GM19351 (cell line): ENCODE data around the gene GJA3.

Experiments used
- ATAC-seq: cut with Tn5 transposase; IDR thresholded peaks from one replicate; pipeline ENCODE4 v1.9.1; 2021; ENCODE audit warnings: mild to moderate bottlenecking, moderate library complexity; ENCODE audit not compliant: unreplicated experiment

The GJA3 gene

DNA sequence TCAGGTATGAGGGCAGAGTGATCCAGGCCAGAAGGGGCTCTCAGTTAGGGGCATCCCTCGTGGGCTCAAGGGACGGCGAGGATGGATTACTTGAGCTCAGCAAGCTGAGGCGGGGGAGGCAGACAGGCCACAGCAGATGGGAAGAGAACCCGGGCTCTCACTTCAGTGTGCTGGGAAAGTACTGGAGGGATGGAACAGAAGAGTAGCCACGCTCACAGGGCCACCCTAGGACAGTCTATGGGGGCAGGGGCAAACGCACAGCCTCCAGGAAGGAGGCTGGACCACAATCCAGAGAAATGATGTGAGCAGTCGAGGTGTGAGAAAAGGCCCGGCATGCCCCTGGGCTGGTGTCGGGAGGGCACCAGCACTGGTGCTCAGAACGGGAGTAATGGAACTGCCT lies 9.2 kb downstream of the GJA3 start:
- no peak for ATAC-seq

DNA sequence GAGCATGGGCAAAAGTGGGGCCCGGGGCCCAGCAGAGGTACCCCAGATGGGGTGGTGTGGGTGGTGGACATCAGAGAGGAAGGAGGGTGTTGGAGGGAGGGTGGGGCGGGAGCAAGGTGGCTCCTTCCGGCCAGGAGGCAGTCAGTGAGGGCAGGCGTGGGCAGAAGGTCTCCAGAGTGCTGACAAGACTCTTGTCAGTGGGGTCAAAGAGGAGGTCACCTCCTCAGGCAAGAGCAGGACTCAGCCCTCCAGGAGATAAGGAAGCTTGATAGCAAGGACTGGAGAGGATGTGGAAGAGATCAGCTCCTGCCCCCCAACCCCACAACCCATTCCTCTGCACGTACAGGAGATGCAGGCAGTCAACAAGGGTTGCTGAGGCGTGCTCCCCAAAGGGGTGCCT lies 9.8 kb downstream of the GJA3 start:
- no peak for ATAC-seq

DNA sequence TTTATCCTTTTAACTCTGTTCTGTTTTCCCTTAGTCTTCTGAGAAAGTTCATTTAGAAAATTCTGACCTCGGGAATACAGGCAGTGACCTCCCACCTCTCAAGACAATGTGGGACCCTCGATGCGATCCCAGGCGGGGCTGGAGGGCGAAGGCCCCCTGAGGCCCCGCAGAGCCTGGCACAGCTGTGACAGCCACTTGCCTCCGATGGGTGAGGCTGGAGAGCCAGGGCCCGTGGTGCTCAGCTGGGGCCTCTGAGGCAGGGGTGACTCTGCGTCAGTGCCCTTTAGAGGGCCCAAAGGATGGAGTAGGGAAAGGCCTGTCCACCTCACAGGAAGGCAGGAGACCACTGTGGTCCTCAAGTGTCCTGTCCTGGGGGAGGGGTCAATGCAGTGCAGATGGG lies 10.3 kb downstream of the GJA3 start:
- ATAC-seq: no peak

DNA sequence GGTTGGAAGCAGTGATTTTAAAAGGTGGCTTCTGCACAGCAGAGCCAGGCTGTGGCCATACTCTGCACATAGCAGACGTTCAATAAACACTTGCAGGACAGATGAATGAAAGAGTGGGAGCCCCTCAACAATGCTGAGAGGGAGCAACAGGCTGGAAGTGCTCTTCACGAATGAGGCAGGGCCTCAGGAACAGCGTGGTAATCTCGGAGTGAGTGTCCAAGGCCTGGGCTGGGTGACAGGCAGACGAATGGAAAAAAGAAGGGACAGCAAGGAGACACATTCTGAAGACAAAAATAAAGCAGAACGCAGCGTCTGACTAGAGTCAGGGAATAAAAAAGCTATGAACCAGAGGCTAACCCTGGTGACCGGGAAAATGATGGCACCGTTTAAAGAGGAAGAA lies 11.1 kb downstream of the GJA3 start:
- ATAC-seq: no peak

DNA sequence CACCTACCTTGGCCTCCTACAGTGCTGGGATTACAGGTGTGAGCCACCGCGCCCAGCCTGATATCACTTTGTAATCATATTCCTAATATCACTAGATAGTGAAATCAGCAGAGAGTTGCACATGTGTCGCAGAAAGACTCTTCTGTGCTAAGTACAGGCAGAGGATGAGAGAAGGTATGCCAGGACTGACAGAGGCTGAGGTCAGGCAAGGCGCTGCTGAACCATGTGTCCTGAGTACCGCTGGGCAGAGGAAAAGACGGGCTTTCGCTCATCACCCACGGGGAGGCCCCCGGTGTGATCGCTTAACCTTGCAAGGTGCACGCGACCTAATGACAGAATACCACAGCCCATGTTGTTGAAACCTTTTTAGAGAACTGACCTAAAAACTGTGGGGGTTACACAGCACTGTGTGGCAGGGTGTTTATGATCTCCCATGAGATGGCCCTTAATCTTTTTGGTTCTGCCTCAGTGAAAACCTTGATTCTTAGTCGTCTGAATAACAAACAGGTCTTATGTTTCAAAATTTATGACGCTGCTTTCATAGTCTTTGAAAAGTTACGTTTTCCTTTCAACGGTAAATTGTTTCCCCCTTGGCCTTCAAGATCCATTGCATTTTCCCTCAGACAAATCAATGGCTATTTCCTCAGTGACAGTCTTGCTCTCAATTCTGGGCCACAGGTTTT lies 12.2 kb downstream of the GJA3 start:
- no peak for ATAC-seq

DNA sequence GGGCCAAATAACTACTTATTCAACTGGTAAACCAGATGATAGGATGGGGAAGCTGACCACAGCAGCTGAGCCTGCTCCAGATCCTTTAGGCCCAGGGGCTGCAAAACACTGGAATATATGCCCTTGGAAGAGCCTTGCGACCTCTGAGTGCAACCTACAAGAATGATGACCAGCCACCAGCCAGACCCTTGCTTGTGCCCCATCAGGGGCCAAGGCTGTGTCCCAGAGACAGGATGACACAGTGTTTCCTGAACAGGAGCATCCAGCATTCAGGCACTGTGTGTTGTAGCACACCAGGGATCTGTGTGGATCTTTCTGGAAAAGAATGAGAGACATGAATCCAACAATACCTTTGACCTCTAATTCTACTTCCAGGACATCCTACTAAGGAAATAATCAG lies 14.5 kb downstream of the GJA3 start:
- no peak for ATAC-seq

DNA sequence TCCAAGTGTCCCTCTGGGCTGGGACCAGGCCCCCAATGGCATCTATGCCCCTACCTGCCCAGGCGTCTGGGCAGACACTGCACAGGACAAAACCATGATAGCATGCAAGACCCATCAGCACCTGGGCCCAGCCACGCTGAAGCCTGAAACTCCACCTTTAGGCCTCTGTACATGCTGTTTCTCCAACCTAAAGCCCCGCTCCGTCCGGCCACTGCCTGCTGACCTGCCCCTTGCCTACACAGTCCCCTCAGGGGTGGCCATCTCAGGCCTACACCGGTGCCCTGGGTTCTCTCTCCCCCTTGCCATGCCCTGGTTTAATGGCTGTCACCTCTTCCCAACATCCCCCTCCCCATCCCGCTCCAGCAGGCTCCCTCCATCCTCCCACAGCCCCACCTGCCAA lies 15.3 kb downstream of the GJA3 start:
- ATAC-seq: no peak

DNA sequence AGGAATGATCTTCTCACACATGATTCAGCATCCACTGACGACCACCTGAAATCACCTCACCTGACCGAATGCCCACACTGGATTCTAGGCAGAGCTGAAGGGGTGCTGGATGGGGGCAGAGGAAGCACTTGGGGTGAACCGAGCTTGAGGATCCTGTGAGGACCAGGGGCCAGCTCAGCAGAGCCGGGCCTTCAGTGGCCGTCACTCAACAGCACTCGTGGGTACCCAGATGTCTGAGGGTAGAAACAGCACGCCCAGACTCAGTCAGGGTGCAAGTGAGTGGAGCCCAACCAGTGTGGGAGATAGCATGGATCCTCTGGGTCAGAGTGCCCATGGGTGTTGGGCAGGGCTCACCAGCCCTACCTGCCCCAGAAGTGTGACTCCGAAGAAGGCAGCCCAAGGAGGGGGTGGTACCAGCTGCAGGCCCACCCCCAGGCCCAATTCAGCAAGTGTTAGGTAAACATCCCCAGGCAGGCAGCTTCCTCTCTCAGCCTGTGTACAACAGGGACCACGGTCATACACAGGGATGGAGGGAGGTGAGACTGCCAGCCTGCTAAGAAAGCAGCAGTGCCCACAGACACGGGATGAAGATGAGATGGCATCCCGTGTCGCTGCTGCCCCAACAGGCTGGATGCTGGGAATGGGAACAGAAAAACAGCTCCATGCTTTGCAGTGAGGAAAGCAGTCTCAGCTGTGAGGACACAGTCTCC lies 16.6 kb downstream of the GJA3 start:
- ATAC-seq: no peak

DNA sequence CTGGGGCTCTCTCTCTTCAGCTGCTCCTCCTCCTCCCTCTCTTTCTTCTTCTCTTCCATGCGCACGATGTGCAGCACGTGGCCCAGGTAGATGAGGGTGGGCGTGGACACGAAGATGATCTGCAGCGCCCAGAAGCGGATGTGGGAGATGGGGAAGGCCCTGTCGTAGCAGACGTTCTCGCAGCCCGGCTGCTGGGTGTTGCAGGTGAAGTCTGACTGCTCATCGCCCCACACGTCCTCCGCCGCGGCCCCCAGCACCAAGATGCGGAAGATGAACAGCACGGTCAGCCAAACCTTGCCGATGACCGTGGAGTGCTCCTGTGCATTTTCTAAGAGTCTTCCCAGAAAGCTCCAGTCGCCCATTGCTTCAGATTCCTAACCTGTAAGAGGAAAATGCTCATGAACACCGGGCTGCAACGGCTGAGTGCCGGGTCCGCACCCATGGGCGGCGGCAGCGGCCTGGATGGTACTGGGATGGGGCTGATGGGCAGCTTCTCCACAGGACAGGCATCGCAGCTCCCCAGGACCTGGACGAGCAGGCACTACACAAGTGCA lies 17.8 kb downstream of the GJA3 start:
- ATAC-seq: no peak

DNA sequence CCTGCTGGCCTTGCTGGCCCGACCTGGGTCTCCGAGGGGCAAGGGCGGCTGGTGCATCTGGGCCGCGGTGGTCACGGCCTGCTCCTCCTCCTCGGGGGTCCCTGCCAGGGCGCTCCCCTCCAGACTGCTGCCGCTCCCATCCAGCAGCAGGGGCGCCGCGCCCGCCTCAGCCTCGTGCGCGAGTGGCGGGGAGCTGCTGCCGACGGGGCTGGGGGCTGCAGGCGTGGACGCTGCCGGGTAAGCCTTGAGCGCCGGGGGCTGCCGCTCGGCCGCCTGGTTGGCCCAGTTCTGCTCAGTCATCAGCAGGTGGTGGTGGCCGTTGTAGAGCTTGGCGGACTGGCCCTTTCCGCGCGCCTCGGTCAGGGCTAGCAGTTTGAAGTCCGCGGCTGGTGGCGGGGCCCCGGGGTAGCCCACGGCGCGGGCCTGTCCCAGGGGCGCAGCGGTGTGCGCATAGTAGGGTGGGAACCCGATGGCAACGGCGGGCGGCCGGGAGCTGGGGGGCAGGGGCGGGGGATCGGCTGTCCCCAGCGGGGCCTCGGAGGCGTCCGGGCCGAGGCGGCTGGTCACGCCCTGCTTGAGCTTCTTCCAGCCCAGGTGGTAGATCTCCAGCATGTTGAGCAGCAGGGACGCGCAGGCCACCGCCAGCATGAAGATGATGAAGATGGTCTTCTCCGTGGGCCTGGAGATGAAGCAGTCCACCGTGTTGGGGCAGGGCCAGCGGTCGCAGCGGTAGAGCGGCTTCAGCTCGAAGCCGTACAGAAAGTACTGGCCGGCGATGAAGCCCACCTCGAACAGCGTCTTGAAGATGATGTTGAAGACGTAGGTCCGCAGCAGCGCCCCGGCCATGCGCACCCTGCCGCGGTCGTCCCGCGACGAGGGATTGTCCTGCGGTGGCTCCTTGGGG lies 18.6 kb downstream of the GJA3 start:
- ATAC-seq: no peak

DNA sequence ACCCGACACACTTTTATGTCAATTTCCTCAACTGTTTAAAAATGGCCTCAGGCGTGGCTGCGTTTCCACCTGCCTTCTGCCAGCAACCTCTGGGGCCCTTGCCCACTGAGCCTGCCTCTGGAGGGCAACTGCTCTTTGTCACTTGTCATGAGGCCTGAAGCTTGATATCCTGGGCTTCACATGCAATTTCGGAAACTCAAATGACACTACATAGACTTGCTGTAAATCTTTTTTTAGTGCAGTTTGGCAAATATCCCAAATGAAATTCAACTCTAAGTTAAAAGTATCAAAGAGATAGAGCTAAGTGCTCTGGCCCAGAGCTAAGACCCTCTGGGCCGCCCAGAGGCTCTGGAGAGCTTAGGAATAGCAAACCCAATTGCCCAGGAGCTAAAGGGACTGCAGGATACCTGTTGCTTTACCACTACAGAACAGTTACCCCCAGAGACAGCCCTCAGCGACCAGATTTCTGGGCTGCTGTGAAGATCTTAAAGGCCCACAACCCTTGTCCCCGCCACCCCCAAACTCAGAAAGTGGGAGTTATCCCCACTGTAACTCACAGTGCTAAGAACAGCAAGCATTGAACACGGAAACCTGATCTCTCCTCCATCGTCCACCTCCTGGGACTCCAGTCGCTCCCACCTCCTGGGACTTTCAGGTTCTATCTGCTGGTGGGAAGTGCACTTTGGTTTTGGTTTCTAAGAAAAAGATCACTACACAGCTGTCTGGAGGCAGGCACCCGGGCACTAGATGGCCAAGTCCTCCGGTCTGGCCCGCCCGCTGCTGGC lies 19.4 kb downstream of the GJA3 start:
- no peak for ATAC-seq

DNA sequence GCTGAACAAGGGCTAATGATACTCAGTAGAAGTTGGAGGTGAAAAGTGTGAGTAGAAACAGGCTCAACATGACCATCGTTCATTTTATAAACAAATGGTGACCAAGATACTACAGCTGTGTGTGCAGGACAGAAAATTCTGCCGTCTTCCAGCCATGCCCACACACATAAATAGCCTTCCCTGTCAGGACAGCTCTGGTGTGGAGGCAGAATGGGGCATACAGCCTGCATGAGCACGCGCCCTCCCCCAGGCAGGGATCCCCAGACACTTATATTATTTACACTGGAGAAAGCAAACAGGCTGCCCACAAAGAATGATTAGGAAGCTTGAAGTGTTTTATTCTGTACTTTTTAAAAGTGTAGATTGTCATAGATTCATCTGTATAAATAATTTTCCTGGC lies 20.4 kb downstream of the GJA3 start:
- no peak for ATAC-seq

DNA sequence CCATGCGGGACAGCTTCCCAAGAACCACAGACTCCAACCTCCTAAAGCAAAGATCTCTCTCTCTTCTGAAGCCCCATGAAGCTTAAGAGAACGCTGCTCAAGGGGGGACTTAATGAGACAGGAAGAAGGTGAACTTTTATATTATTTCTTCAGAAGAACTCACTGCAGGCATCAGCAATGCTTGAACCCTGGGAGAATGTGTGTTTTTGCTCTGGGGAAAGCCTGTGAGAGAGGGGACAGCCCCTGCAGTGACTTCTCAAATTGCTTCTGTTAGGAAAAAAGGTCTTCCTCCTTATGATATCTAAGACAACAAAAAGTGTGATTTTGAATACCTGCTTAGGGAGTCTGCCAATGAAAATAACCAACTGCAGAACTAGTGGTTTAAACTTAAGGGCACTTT lies 23.0 kb downstream of the GJA3 start:
- no peak for ATAC-seq

DNA sequence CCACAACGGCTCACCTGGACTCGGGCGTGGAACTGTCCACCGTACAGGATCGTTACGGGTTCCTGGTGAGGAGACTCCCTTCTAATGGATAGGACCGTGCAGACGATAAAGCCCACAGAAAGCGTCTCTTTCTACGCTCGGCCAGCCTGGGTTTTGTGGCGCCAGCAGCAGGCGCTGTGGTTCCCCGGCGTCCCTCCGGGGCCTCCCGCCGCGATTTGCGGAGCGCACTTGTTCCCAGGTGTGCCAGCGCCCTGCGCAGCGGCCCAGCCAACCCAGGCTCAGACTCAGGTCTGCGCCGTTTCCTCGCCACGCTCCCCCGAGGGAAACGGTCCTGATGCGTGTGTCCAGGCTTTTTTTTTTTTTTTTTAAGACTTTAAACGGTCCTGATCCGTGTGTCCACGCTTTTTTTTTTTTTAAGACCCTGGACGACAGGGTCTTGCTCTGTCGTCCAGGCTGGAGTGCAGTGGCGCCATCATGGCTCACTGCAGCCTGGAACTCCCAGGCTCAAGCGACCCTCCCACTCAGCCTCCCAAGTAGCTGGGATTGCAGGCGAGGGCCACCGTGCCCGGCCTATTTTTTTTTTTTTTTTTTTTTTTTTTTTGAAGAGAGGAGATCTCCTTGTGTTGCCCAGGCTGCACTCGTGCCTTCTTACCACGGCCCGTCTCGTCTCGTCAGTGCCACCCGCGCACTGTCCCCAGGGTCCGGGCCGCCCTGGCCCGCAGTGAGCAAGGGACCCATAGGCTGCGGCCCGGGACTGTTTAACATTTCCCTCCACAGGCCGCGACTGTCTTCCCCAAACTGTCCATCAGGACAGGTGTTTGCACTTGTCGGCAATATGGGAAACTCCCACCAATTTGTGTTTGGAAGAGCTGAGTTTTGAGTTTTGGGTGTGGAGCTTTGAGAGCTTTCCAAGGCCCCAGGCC lies 23.8 kb downstream of the GJA3 start:
- no peak for ATAC-seq

DNA sequence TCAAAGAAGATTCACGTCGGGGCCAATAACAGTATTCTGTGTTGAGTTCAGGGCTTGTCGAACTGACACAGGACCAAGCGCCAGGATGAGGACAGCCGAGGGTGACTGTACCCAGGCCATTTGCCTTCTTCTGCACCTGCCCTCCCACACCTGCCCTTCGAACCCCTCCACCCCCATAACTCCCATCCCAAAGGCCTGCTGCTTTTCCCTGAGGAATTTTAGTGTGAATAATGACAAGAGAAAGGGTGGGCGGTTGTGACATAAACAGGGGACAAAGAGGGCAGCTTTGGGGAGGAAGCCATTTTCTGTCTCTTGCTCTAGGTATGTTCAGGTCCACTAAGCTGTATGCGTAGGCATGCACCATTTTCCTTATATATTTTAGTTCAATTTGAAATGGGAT lies 26.1 kb downstream of the GJA3 start:
- no peak for ATAC-seq

DNA sequence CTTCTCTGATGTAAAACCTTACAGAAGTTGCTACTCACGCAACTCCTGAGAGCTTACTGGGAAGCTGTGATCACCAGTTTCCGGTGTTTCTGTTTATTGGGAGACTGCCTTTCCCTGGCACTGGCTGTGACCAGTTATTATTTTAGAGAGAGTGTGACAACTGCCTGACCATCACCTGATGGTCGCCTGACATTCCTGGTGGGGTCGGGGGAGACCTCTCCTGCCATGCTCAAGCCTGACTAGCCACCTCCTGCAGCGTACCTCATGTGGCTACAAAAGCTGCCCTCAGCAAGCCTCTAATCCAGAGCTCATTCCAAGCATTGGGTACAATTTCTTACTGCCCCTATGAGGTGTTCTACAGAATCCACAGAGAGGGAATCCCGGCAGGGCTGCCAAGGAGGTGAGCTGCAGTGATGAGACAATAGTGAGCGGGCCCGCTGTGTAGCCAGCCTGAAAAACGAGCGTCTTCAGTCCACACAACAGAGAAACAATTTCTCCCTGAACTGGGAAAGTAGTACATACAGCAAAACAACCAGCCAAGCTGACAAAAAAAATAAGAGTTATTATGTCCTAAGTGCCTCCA lies 28.7 kb downstream of the GJA3 start:
- no peak for ATAC-seq

DNA sequence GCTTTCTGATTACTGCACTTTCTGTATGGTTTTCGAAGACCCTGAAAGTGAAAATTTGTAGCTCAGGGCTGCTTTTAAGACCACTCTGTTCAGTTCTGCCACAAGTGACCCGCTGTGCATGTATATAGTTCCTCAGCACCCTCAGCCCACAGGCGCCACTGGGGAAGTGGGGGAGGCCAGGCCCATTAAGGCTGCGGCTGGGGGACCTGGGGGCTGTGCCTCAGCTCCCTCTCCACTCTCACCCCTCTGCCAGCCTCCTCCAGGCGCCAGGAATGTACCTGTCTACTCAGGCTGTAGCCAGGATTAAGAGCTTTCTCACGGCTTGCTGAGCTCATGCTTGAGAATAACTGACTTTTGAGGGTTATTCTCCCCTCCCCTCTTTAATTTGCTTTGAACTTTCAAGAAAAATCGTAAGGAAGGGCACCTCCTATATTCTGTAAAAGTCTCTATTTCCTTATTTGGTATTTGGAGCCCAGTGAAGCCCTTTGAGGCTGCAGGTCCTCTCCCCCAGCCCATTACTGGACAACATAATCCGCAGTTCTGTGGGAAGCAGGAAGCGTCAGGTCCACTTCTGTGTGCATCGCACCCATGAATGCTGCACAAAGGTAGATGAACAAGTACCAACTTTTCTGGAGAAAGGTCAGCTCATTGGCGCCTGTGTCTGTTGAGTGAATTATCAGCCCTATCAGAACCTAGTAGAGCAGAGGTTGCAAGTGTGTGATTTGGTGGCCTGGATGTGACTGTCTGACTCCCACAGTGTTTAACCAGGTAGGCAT lies 29.6 kb downstream of the GJA3 start:
- no peak for ATAC-seq

DNA sequence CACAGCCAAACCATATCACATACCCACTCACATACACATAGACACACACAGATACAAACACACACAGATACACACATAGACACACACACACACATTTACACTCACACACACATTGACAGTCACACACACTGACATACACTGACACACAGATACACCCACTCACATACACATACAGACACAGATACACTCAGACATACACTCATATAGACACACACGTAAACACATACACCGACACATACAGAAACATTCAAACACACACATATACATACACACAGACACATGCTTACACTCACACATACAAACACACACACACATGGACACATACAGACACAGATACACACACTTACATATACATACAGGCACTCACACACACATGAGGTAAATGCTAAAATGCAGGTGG lies 30.2 kb downstream of the GJA3 start:
- no peak for ATAC-seq

DNA sequence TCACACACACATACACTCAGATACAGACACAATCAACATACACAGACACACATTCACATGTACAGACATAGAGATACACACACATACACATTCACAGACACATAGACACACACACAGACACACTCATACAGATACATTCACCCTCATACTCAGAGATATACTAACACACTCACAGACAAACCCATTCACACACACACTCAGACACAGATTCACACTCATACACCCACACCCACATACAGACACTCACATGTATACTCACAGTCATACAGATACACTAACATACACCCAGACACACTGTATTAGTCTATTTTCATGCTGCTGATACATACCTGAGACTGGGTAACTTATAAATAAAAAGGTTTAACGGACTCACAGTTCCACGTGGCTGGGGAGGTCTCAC lies 30.8 kb downstream of the GJA3 start:
- ATAC-seq: no peak
